NCI-H524 (cell line): ENCODE results near the gene SSTR3.

ENCODE experiments used
- DNase-seq, 2 experiments: peaks; one replicate each; lab custom pipeline; 2025; lab: John Stamatoyannopoulos, UW

The SSTR3 gene

DNA sequence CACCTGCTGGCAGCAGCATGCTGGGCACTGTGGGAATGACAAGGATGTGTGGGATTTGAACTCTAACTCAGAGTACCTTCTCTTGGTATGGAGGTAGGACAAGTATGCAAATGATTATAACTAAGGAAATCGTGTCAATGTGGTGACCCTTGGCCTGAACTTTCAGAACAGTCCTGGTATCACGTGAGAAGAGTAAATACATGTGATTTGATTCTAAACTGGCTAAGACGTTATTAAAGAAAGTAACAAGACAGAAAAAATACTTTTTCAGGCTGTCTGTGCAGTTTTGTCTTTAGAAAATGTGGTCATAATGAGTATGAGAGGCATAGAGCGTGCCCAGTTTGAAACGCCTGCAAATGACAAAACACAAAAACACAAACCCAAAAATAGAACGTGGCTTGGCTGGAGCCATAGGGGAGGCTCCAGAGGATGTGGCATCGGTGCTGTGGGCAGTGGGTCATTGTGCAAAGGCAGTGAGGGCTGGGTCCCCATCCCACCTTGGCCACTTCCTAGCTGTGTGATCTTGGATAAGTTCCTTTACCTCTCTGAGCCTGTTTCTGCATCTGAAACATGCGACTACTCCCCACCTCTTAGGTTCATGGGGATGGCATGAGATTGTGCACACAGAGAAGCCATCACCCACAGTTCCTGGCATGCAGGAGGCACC lies 44.2 kb downstream of the SSTR3 start:
- no peak for DNase-seq

DNA sequence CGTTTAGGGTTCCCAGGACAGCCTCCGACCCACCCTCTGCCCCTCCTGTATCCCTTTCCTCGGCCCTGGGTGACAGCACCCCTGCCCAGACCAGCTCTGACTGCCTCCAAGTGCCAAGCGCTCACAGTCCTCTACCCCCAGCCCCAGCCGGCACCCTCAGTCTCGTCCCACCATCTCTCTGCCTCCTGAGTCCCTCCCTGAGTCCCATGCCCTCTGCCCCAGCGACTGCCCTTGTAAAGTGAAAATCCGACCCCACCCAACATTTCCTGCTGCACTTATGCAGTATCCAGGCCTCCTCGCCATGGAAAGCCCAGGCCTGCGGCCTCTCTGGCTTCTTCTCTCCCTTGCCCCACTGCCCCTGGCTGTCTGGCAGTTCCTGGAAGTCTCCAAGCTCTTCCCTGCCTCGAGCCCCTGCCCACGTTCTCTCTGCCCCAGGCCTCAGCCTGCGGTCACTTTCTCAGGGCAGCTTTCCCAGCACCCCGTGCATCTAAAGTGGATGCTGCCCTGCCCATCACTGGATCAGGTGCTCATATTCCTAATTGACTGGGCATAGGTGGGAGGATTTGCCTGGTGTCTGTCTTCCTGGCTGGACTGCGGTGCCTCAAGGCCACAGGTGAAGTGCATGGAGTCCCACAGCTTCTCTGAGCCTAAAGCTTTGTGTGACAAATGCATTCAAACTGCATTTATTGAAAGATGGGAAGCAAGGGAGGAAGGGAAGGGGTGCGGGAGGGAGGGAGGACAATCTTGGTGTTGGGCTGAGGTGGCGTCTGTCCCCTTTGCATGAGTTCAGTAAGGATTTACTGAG lies 44.9 kb downstream of the SSTR3 start:
- DNase-seq = no peak

DNA sequence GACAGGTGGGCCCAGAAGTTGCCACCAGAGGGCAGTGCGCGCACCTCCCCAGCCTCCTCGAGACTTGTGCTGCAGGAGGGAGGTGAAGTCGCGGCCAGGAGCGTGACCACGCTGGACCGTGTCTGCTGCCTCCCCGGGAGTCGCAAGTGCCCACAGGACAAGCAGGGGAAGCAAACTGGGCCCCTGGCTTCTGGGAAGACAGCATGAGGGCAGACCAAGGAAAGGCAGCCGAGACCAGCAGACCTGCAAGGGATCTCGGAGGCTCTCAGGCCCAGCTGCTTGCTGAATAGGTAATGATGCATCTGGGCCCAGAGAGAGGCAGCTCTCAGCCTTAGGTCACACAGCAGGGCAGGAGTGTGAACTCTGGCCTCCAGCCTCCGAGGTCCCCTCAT lies 45.6 kb downstream of the SSTR3 start:
- peak; percentile 38 to 69 for DNase-seq

DNA sequence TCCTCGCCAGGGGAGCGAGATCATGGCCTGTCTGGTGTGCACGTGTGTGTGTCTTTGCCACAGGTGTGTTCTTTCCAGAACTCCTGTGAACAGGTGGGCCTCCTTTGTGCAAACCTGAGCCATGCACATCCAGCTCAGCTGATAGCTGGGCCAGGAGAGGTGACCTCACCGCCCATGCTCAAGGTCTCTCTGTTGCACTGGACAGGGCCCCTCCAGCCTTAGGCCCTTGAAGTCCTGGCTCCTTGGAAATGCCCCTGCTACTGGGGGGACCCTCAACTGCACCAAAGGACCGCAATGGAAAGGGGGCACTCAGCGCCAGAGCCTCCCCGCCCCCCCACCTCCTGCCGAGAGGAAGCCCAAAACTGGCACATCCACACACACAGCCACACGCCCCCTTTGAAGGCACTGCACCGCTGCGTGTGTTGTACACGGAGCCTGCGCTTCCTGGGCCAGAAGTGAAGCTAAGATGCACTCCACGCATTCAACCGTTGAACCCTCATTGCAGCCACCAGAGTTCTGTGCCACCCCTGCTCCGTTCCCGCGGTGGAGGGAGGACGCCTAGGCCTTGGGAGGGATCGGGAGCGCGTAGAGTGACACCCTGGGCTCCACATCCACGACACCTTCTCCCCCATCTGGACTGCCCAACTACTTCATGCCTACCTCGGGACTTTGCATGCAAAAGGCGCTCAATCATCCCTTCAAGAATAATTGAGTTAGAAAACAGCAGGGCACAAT lies 46.2 kb downstream of the SSTR3 start:
- no peak for DNase-seq

DNA sequence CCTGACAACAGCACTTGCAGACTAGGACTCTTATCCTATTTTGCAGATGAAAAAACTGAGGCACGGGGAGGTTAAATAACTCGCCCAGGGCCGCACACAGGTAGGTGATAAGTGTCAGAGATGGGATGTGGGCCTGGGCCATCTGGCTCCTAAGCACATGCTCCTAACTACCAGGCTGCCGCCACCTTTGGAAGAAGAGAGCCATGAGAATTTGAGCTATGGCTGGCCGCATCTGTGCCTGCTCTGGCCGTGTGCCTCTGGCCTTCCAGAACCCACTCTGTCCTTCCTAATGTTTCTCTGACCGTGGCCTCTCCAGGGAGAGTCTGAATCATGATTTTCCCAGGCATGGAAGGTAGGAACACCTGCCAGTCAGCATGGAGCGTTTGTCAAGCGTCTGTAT lies 47.2 kb downstream of the SSTR3 start:
- DNase-seq = no peak

DNA sequence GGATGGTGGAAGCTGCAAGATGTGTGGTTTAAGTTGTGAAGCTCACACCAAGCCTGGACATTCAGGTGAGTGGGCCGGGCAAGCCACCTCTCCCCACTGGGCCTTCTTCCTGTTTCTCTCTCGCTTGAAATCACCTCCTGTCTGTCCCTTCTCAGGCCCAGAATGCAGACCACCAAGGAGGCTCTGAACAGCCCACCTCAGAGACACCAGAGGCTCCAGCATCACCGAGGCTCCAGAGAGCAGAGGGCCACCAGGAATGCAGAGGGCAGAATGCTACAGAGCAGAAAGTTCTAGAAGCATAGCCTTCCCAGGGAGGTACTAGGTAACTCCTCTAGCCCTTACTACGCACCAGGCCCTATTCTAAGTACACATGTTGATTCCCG lies 47.8 kb downstream of the SSTR3 start:
- no peak for DNase-seq

DNA sequence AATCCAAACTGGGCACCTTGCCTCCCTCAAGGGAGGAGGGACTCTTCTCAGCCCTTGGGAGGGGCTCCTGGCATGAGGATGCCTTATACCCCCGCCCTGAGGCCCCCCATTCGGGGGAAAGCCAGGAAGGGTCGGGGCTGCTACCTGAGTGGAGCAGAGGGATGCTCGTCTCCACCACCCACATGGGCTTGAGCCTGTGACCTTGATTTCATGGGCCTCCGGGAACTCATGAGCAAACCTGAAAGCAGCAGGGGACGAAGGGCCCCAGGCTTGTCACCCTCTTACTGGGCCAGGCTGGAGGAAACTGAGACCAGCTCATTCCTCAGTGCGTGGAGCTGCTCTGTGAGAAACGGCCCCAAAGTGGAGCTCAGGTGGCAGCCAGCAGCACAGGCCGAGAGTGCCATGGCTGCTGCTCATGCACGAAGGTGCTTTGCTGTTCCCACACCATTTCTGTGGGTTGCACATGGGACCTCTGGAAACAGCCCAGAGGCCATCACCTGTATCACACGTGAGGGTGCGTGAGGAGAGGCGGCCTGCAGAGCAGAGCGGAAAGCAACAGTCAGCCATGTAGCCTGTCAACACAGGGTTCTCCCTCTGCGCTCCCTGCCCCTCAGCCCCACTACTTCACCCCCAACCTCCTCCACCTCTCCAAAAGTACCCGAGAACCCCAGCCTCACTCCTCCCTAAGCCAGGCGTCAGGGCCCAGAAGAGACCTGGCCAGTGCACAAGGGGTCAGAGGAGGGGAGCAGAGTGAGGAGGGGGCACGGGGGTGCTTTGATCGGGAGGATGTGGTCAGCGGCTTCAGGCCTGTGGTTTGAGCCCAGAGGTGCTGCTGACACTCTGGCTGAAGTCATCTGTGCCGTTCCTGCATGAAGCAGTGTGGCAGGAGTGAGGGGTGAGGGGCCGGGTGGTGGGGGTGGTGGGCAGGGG lies 48.4 kb downstream of the SSTR3 start:
- no peak for DNase-seq

DNA sequence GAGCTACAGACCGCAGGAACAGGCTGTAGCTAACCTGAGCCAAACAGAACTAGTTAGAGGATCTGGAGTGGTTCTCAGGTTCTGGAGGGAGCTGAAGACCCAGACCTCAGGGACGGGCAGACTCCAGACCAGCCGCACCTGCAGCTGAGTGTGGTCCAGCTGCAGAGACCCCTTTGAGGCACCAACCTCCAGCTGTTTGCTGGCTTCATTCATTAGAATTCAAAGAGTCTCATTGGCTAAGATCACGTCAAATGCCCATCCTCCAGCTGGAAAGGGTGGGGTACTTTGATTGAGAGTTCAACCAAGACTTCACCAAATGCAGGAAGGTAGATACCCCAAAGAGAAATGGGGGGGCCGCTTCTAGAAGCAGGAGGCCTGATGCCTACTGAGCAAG lies 49.2 kb downstream of the SSTR3 start:
- DNase-seq = no peak

DNA sequence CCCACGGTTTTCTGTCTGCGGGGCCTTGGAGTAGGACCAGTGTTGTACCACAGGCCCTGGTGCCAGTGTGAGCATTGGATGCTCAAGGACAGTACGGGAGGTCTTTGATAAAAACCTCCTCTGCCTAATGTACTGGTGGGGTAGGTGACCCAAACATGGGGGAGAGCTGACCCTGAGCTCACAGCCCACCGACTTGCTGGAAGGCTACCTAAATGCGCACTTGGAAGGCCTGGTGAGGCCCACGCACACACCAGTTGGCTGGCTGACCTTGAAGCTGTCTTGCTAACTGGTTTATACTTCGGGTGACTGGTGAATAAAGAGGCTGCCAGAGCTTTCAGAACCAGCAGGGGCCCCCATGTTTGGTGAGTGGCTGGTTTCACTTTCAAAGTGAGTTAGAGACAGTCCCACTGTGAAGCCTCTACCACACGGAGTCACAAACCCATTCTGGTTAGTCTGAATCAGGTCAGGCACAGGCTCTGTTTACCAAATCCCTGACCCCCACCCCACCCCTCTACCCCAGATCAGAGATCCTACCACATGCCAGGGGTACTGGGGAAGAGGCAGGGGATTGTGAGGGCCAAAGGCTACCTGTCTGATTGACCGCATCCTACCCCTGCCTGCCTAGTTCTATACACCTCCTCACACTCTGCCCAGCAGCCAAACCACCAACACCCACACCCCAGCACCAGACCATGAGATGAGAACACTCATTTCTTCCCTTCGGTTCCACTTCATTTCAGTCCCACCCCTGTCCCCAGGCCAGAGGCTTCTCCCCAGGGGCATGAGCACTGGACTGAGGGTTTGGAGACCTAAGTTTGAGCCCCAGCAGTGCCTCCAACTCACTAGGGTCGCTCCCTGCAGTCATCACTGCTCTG lies 49.8 kb downstream of the SSTR3 start:
- no peak for DNase-seq

DNA sequence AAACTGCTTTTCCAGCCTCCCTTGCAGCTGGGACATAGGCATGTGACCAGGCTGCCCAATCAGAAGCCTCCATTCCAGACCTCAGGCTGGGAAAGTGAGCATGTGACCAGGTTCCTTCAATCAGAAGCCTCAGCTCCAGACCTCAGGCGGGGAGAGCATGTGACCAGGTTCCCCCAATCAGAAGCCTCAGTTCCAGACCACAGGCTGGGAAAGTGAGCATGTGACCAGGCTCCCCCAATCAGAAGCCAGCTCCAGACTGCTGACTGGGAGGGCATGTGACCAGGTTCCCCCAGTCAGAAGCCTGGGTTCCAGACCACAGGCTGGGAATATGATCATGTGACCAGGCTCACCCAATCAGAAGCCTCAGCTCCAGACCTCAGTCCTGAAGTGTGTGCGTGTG lies 50.8 kb downstream of the SSTR3 start:
- DNase-seq = peak in 1 of 2 experiments; percentile 19

DNA sequence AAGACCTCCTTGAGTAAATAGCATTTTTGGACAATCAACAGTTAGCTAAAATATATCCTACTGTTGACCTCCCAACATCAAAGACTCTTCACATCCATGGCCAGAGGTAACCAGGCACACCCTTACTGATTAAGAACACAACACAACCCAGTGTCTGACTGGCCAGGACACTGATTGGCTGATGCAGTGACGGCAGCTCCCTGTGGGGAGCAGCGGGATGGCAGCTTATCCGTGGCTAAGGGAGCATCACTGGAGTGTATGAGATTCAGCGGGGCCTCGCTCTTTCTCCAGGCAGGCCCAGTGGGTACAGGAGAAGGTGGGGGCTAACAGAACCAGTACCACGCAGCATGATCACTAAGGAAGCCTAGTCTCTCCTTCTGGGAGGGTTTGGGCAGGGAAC lies 52.2 kb downstream of the SSTR3 start:
- no peak for DNase-seq

DNA sequence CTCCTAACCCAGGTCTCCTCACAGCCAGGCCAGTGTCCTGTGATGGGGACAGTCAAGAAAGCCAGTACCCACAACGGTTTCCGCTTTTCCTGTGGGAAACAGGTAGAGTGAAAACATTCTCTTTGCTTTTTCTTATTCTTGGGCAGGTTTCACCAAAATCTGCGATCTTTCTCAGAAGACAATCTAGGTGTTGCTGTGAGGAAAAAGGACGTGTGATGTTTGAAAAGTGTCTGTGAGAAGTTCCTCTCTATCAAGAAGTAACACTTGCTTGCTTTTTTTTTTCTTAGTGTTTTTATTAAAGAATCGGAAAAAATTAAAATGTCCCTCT lies 53.4 kb downstream of the SSTR3 start:
- no peak for DNase-seq

DNA sequence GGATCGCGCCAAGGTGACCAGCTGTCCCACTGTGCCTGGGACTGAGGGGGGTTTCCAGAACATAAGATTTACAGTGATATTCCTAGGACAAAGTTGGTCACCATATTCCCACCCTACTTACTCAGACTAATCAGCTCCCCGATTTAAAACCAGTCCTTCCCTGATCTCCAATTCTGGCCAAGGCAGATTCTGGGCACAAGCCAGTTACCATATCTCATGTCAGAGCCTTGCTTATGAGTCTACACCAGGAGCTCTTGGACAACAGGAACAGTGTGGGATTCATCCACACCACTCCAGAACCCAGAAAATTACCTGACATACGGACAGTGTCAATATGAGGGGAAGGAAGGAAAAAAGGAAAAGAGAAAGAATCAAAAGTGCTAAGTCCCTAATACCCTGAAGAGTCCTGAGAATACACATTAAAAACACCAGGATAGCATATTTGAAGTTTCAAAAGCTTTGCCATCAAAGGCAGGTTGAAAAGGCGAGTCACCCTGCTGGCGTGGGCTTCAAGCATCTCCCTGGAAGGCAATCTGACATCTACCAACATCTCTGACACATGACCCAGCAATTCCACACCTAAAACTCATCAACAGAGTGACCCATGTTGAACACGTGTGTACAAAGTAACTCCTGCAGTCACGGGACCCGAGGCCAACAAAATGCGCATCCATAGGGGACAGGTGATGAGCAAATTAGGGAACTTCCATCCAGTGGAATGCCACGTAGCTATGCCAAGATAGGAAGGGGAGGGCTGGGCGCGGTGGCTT lies 54.6 kb downstream of the SSTR3 start:
- DNase-seq = no peak

DNA sequence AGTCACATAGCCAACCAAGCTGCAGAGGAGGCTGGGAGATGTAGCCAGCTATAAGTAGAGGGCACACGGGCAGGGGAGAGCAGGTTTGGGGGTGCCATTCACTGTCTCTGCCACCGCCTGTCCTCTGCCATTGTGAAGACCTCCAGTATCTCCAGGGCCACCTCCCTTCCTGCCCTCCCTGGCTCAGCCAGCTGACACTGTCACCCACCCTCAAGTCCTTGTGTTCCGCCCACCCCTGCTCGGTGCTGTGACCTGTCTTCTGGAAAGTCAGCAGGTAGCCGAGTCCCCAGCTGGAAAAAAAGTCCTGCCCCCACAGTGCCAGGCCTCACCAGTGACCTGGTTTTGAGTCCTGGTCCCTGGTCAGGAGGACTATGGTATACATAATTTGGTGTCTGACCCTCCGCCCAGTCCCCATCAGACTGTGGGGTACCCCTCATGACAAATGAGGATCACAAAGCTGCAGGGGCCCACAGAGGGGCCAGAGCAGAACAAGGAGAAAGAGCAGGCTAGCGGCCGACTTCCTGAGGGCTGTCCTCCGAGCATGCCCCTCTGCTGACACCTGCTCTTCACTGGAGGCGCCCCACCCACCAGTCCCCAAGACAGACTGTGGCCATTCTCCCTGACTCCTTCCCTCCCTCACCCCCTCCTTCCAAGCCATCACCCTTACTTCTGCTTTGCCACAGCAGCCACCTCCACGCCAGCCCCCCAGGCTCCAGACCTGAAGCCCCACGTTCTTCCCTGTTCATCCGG lies 55.4 kb downstream of the SSTR3 start:
- no peak for DNase-seq

DNA sequence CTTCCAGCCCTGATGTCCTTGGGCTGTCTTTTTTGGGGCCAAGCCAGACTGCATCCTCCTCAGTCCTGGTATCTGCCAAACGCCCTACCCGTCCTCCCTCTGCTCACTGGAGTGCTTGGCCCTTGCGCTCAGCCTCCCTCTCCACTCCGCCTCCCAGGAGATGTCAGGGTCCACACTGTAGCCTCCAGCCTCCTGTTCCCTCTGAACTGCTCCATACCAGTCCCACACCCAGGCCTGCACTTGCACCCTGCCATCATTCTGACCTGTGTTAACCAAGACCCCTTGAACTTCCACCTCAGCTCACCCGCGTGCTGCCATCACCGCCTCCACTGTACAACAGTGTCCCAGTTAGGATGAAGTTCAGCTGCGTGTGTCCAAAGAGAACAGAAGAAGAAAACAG lies 56.3 kb downstream of the SSTR3 start:
- no peak for DNase-seq

DNA sequence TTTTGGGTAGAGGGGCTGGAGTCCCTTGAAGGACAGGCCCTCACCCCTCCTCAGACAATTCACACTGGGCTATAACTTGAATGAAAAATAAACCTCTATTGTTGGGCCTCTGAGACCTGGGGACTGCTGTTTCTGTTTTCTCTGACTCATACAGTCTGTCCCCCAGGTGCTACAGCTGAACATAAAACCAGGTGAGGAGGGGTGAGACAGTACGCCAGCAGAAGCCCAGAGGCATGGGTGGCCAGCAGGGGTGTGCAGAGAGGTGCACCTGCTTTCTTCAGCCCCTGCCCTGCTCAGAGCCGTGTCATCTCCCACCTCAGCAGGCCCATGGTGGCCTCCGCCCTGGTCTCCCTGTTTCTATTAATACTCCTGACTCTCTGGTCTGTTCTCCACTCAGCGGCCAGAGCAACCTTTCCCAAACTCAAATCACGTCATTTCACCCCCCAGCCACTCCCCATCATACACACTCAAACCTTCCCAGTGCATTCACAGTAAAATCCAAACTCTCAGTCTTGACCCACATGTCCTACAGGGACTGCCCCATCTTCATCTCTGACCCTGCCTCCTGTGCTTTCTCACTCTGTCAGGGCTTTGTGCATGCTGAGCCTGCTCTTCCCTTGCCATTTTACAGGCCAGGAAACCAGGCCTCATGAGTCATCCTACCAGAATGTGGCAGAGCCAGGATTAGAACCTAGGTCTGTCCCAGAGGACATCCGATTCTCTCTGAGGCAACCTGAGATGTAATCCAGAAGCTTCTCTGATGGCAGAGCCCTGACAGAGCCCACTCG lies 57.2 kb downstream of the SSTR3 start:
- no peak for DNase-seq
